Kidney epithelial cell (primary cell): ENCODE data around the gene RND3. TPM values are rescaled to one million over a fixed set of nuclear protein-coding genes. Genes with fewer than 3 reads are reported as not detected.

Experiments
- DNase-seq: peaks from one replicate; pipeline ENCODE4 v3.0.0-alpha.2; 2010; ENCODE audit warnings: low read depth
- H3K27me3 ChIP-seq: 2 replicates; pipeline ENCODE4 v1.6.0; 2011; ENCODE audit warnings: low read length; ENCODE audit not compliant: control insufficient read depth, insufficient read depth
- H3K36me3 ChIP-seq: 2 replicates; pipeline ENCODE4 v1.5.1; 2011; ENCODE audit warnings: low read length; ENCODE audit not compliant: control insufficient read depth, insufficient read depth
- H3K4me3 ChIP-seq: 2 replicates; pipeline ENCODE4 v1.5.1; 2011; ENCODE audit warnings: low read depth, mild to moderate bottlenecking, control low read depth, low read length
- total RNA-seq: library from RNA; depleted of rRNA; stranded (reverse); fragments of >200 nt; gene quantifications from 2 replicates; pipeline ENCODE4 v1.2.3, GENCODE V29; 2015
- TF ChIP-seq, protein P1 (sequence below): IDR thresholded peaks from 2 replicates; pipeline ENCODE4 v1.5.1; 2011; ENCODE audit warnings: mild to moderate bottlenecking, moderate library complexity, low read length, control low read depth, inconsistent platforms; ENCODE audit not compliant: insufficient read depth, poor library complexity, severe bottlenecking

Gene RND3
- total RNA-seq, 1 donor from 2014 or later = 259 TPM

DNA sequence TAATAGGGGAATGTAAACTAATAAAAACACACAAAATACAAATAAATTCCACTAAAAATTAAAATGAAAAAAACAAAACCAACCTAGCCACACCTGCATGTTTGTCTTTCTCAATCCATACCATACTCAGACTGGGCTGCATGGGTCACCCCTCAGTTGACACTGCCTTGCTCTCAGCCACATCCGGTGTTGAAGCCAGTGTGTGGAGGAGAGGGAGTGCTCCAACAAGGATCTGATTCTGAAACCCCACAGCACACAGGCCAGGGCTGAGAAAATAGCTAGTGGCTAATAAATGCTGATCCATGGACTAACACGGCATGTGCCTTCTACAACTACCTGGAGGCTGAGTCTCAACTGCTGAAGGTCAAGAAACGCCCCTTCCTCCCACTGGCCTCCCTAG lies 13.7 kb downstream of the RND3 start:
- DNase-seq = no peak
- Histone ChIP-seq H3K27me3 (no peaks in the 10 kb centered on the region), H3K36me3 (no peaks in the 10 kb centered on the region), H3K4me3 (no peak overlapping the region)
- TF ChIP-seq, protein P1, sequence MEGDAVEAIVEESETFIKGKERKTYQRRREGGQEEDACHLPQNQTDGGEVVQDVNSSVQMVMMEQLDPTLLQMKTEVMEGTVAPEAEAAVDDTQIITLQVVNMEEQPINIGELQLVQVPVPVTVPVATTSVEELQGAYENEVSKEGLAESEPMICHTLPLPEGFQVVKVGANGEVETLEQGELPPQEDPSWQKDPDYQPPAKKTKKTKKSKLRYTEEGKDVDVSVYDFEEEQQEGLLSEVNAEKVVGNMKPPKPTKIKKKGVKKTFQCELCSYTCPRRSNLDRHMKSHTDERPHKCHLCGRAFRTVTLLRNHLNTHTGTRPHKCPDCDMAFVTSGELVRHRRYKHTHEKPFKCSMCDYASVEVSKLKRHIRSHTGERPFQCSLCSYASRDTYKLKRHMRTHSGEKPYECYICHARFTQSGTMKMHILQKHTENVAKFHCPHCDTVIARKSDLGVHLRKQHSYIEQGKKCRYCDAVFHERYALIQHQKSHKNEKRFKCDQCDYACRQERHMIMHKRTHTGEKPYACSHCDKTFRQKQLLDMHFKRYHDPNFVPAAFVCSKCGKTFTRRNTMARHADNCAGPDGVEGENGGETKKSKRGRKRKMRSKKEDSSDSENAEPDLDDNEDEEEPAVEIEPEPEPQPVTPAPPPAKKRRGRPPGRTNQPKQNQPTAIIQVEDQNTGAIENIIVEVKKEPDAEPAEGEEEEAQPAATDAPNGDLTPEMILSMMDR = no peak

DNA sequence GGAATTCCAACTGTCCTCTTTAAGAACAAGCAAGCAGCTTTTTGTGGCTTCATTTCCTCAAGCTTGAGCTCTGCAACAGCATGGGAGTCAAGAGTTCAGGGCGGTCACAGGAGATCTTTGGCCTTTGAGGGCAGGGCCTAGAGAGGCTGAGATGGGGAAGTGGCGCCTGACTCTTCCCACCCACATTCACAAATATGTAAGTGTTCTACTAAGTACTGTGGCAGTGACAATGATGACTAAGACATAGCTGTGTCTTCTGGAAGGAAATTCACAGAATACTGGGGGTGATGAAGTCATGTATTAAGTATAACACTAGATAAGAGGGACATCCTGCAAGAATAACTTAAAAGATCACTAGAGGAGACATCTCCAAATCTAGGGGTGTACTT lies 15.0 kb downstream of the RND3 start:
- H3K36me3 ChIP-seq = no peaks in the 10 kb centered on the region
- DNase-seq = no peak
- H3K27me3 ChIP-seq = no peaks in the 10 kb centered on the region
- no peak overlapping the region for H3K4me3 ChIP-seq
- TF ChIP-seq, protein P1 = no peak

DNA sequence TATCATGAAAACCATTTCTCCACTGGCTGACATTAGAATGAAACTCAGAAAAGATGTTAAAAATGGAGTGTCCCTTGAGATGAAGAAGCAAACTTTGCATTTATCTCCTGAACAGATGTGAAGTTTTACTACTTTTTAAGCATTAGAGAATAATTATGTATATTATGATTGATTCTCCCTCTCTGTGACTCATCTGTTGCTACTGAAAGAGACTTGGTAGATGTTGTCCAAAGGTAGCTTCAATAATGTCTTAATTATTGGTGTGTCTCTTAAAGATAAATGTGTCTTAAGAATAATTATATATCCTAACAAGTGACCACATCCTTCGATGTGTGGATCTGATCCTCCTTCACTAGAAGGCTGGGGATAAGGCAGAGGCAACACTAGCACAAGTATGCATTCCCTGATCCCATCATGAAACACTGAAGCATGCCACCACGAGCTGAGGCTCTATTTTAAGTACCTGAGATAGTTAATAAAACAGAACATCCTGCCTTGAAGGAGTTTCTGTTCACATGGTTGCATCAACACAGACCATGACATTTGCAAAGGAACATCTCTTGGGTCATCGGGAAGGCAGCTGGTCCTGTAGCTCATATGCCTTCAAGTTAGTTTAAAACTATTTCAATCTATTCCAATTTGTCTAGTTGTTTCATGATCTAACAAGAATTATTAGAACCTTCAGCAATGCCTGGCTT lies 15.5 kb downstream of the RND3 start:
- Histone ChIP-seq H3K4me3 (no peak overlapping the region), H3K27me3 (no peaks in the 10 kb centered on the region), H3K36me3 (no peaks in the 10 kb centered on the region)
- no peak for DNase-seq
- TF ChIP-seq, protein P1 = no peak

DNA sequence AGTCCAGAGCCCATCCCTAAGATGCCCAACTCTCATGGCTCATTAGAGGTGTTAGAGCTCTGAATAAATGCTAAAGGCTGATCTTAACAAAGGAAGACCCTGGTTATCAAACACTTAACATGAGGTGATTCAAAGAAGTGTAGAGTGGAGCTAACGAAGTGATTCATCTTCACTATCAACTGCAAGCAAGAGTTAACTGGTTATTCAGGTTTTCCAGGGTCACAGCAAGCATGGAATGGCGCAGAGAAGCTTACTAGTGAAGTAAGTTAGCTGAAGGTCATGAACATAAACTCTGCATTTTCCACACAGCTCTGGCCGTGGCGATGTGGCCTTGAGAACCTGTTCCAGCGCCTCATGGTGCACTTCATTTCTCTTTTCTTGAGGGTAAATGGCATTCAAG lies 17.0 kb downstream of the RND3 start:
- no peak for DNase-seq
- no peak overlapping the region for H3K4me3 ChIP-seq
- TF ChIP-seq, protein P1 = no peak
- H3K36me3 ChIP-seq = no peaks in the 10 kb centered on the region
- no peaks in the 10 kb centered on the region for H3K27me3 ChIP-seq

DNA sequence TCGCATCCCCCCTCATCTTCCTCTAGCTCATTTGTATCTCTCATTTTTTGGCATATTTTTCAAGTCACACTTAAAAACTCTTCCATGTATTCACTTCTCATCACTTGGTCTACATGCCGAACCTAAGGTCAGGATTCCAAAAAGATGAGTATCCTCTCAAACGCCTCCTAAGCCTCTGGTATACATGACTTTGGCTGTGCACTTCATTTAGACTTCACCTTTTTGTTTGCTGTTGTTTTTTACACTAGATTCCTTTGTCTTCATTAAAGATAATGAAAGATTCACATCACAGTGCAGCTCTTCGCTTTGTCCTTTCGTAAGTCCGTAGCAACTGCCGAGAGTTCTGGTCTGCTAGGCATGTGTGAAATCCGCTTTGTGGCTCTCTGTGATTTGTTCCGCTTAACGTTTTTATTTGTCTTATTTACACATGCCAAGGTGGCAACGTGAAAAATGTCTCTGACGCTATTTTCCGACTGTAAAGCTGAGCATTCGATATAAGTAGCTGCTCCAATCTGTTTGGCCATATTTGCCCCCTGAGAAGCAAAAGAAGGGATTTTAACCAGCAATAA lies 17.7 kb downstream of the RND3 start:
- TF ChIP-seq, protein P1 = no peak
- Histone ChIP-seq H3K36me3 (no peaks in the 10 kb centered on the region), H3K27me3 (no peaks in the 10 kb centered on the region), H3K4me3 (no peak overlapping the region)
- DNase-seq = no peak
